Measurements from ENCODE around the gene MICU1. TPM values are rescaled to one million over a fixed set of nuclear protein-coding genes. Genes with fewer than 3 reads are reported as not detected.

Gene MICU1
- total RNA-seq, 1 experiment from 2014 or later = 36.0 TPM

DNA sequence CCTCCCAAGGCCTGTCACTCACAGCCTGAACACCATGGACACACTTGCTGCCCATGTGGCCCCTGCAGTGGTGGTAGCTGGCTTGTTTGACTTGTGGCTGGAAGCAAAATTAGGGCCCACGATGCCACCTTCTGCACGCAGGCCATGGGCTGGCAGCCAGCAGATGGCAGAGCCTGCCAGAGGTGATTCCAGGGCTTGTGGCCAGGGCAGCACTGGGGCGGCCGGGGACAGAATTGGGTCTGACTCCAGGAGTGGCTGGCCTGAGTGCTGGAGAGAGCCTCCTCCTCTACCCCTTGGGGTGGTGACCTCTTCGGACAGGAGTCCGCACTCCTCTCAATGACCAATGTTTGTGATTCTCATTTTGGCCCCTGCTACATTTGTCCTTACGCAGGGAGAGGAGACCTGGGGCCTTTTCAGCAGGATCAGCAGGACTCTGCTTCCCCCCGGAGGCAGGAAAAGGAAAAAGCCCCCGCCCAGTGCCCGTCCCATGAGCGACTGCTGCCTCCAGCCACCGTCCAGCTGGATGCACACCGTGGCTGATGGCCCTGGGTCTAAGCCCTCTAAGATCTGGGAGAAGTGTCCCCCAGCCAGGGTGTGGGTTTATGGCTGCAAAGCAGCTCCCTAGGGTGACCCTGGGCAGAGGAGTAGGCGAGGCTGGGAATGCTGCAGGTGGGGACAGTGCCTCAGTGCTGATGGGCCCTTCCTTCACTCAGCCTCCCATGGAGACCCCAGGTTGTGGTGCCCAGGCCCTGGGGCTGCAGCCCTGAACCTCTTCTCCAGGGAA is 297.6 kb downstream of the MICU1 start (continued):
- TF ChIP-seq, protein P1, sequence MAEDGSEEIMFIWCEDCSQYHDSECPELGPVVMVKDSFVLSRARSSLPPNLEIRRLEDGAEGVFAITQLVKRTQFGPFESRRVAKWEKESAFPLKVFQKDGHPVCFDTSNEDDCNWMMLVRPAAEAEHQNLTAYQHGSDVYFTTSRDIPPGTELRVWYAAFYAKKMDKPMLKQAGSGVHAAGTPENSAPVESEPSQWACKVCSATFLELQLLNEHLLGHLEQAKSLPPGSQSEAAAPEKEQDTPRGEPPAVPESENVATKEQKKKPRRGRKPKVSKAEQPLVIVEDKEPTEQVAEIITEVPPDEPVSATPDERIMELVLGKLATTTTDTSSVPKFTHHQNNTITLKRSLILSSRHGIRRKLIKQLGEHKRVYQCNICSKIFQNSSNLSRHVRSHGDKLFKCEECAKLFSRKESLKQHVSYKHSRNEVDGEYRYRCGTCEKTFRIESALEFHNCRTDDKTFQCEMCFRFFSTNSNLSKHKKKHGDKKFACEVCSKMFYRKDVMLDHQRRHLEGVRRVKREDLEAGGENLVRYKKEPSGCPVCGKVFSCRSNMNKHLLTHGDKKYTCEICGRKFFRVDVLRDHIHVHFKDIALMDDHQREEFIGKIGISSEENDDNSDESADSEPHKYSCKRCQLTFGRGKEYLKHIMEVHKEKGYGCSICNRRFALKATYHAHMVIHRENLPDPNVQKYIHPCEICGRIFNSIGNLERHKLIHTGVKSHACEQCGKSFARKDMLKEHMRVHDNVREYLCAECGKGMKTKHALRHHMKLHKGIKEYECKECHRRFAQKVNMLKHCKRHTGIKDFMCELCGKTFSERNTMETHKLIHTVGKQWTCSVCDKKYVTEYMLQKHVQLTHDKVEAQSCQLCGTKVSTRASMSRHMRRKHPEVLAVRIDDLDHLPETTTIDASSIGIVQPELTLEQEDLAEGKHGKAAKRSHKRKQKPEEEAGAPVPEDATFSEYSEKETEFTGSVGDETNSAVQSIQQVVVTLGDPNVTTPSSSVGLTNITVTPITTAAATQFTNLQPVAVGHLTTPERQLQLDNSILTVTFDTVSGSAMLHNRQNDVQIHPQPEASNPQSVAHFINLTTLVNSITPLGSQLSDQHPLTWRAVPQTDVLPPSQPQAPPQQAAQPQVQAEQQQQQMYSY (CRISPR knock-in tag; IDR thresholded peaks at IDR 0.05) = no peak
- no peak for TF ChIP-seq CREM (CRISPR knock-in tag; IDR thresholded peaks at IDR 0.05)
- TF ChIP-seq SMAD4 (CRISPR knock-in tag; IDR thresholded peaks at IDR 0.05) = no peak
- TF ChIP-seq, protein P2, sequence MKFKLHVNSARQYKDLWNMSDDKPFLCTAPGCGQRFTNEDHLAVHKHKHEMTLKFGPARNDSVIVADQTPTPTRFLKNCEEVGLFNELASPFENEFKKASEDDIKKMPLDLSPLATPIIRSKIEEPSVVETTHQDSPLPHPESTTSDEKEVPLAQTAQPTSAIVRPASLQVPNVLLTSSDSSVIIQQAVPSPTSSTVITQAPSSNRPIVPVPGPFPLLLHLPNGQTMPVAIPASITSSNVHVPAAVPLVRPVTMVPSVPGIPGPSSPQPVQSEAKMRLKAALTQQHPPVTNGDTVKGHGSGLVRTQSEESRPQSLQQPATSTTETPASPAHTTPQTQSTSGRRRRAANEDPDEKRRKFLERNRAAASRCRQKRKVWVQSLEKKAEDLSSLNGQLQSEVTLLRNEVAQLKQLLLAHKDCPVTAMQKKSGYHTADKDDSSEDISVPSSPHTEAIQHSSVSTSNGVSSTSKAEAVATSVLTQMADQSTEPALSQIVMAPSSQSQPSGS (CRISPR knock-in tag; IDR thresholded peaks at IDR 0.05; ENCODE audit: borderline replicate concordance, low read depth) = no peak
- TF ChIP-seq, protein P3, sequence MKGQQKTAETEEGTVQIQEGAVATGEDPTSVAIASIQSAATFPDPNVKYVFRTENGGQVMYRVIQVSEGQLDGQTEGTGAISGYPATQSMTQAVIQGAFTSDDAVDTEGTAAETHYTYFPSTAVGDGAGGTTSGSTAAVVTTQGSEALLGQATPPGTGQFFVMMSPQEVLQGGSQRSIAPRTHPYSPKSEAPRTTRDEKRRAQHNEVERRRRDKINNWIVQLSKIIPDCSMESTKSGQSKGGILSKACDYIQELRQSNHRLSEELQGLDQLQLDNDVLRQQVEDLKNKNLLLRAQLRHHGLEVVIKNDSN (CRISPR knock-in tag; IDR thresholded peaks at IDR 0.05) = no peak
- TF ChIP-seq, protein P4, sequence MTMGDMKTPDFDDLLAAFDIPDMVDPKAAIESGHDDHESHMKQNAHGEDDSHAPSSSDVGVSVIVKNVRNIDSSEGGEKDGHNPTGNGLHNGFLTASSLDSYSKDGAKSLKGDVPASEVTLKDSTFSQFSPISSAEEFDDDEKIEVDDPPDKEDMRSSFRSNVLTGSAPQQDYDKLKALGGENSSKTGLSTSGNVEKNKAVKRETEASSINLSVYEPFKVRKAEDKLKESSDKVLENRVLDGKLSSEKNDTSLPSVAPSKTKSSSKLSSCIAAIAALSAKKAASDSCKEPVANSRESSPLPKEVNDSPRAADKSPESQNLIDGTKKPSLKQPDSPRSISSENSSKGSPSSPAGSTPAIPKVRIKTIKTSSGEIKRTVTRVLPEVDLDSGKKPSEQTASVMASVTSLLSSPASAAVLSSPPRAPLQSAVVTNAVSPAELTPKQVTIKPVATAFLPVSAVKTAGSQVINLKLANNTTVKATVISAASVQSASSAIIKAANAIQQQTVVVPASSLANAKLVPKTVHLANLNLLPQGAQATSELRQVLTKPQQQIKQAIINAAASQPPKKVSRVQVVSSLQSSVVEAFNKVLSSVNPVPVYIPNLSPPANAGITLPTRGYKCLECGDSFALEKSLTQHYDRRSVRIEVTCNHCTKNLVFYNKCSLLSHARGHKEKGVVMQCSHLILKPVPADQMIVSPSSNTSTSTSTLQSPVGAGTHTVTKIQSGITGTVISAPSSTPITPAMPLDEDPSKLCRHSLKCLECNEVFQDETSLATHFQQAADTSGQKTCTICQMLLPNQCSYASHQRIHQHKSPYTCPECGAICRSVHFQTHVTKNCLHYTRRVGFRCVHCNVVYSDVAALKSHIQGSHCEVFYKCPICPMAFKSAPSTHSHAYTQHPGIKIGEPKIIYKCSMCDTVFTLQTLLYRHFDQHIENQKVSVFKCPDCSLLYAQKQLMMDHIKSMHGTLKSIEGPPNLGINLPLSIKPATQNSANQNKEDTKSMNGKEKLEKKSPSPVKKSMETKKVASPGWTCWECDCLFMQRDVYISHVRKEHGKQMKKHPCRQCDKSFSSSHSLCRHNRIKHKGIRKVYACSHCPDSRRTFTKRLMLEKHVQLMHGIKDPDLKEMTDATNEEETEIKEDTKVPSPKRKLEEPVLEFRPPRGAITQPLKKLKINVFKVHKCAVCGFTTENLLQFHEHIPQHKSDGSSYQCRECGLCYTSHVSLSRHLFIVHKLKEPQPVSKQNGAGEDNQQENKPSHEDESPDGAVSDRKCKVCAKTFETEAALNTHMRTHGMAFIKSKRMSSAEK (CRISPR knock-in tag; IDR thresholded peaks at IDR 0.05; ENCODE audit: borderline replicate concordance) = no peak
- no peak for TF ChIP-seq NR2C2 (CRISPR knock-in tag; IDR thresholded peaks at IDR 0.05)
- no peak for TF ChIP-seq SOX15 (CRISPR knock-in tag; IDR thresholded peaks at IDR 0.05)
- TF ChIP-seq, protein P5, sequence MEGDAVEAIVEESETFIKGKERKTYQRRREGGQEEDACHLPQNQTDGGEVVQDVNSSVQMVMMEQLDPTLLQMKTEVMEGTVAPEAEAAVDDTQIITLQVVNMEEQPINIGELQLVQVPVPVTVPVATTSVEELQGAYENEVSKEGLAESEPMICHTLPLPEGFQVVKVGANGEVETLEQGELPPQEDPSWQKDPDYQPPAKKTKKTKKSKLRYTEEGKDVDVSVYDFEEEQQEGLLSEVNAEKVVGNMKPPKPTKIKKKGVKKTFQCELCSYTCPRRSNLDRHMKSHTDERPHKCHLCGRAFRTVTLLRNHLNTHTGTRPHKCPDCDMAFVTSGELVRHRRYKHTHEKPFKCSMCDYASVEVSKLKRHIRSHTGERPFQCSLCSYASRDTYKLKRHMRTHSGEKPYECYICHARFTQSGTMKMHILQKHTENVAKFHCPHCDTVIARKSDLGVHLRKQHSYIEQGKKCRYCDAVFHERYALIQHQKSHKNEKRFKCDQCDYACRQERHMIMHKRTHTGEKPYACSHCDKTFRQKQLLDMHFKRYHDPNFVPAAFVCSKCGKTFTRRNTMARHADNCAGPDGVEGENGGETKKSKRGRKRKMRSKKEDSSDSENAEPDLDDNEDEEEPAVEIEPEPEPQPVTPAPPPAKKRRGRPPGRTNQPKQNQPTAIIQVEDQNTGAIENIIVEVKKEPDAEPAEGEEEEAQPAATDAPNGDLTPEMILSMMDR (IDR thresholded peaks at IDR 0.05) = peak; percentile 43; the same call in 1 of the 2 replicates
- TF ChIP-seq ZNF263 (CRISPR knock-in tag; IDR thresholded peaks at IDR 0.05; ENCODE audit: low read depth) = no peak
- TF ChIP-seq, protein P6, sequence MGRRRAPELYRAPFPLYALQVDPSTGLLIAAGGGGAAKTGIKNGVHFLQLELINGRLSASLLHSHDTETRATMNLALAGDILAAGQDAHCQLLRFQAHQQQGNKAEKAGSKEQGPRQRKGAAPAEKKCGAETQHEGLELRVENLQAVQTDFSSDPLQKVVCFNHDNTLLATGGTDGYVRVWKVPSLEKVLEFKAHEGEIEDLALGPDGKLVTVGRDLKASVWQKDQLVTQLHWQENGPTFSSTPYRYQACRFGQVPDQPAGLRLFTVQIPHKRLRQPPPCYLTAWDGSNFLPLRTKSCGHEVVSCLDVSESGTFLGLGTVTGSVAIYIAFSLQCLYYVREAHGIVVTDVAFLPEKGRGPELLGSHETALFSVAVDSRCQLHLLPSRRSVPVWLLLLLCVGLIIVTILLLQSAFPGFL (CRISPR knock-in tag; IDR thresholded peaks at IDR 0.05; ENCODE audit: borderline replicate concordance) = no peak
- no peak for TF ChIP-seq TEAD4 (CRISPR knock-in tag; IDR thresholded peaks at IDR 0.05)
- TF ChIP-seq, protein P7, sequence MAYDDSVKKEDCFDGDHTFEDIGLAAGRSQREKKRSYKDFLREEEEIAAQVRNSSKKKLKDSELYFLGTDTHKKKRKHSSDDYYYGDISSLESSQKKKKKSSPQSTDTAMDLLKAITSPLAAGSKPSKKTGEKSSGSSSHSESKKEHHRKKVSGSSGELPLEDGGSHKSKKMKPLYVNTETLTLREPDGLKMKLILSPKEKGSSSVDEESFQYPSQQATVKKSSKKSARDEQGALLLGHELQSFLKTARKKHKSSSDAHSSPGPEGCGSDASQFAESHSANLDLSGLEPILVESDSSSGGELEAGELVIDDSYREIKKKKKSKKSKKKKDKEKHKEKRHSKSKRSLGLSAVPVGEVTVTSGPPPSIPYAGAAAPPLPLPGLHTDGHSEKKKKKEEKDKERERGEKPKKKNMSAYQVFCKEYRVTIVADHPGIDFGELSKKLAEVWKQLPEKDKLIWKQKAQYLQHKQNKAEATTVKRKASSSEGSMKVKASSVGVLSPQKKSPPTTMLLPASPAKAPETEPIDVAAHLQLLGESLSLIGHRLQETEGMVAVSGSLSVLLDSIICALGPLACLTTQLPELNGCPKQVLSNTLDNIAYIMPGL (CRISPR knock-in tag; IDR thresholded peaks at IDR 0.05) = peak; percentile 60
- no peak for TF ChIP-seq HMGA2 (CRISPR knock-in tag; IDR thresholded peaks at IDR 0.05)
- TF ChIP-seq, protein P8, sequence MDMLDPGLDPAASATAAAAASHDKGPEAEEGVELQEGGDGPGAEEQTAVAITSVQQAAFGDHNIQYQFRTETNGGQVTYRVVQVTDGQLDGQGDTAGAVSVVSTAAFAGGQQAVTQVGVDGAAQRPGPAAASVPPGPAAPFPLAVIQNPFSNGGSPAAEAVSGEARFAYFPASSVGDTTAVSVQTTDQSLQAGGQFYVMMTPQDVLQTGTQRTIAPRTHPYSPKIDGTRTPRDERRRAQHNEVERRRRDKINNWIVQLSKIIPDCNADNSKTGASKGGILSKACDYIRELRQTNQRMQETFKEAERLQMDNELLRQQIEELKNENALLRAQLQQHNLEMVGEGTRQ (CRISPR knock-in tag; IDR thresholded peaks at IDR 0.05) = no peak
- no peak for TF ChIP-seq SMAD3 (CRISPR knock-in tag; IDR thresholded peaks at IDR 0.05; ENCODE audit: borderline replicate concordance)
- no peak for TF ChIP-seq GTF2I (CRISPR knock-in tag; conservative IDR thresholded peaks at IDR 0.05)
- no peak for TF ChIP-seq ZNF317 (CRISPR knock-in tag; IDR thresholded peaks at IDR 0.05; ENCODE audit: borderline replicate concordance, low read depth)
- TF ChIP-seq, protein P9, sequence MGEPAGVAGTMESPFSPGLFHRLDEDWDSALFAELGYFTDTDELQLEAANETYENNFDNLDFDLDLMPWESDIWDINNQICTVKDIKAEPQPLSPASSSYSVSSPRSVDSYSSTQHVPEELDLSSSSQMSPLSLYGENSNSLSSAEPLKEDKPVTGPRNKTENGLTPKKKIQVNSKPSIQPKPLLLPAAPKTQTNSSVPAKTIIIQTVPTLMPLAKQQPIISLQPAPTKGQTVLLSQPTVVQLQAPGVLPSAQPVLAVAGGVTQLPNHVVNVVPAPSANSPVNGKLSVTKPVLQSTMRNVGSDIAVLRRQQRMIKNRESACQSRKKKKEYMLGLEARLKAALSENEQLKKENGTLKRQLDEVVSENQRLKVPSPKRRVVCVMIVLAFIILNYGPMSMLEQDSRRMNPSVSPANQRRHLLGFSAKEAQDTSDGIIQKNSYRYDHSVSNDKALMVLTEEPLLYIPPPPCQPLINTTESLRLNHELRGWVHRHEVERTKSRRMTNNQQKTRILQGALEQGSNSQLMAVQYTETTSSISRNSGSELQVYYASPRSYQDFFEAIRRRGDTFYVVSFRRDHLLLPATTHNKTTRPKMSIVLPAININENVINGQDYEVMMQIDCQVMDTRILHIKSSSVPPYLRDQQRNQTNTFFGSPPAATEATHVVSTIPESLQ (CRISPR knock-in tag; IDR thresholded peaks at IDR 0.05) = no peak
- no peak for TF ChIP-seq OVOL2 (CRISPR knock-in tag; IDR thresholded peaks at IDR 0.05; ENCODE audit: borderline replicate concordance)
